ENCODE data around the gene GPRIN3.

- TF ChIP-seq POLR2AphosphoS5 (IDR thresholded peaks at IDR 0.05), result no peak
- no peak for TF ChIP-seq CTCF (IDR thresholded peaks at IDR 0.05)
- TF ChIP-seq POLR2A (IDR thresholded peaks at IDR 0.05), result no peak
Observed at GRCh38 chr4:89273741-89274141, 33.9 kb downstream of the GPRIN3 start.
